GM18505 (cell line): Measurements from ENCODE around the gene LRCH1.

Experiments
- ATAC-seq: cut with Tn5 transposase; IDR thresholded peaks from one replicate; pipeline ENCODE4 v1.9.1; 2021; ENCODE audit not compliant: unreplicated experiment
- POLR2A ChIP-seq: IDR thresholded peaks from 4 replicates; pipeline ENCODE4 v1.6.1; 2011; ENCODE audit warnings: borderline replicate concordance; ENCODE audit not compliant: insufficient read depth, insufficient read length; ENCODE audit errors: extremely low read depth

LRCH1 gene

GRCh38 chr13:46797501-46798237, 244.7 kb downstream of the LRCH1 start:
- ATAC-seq, result no peak
- TF ChIP-seq POLR2A, result no peak

- no peak for ATAC-seq
- TF ChIP-seq POLR2A, result no peak
Observed at GRCh38 chr13:46799139-46799538, 246.2 kb downstream of the LRCH1 start.

DNA sequence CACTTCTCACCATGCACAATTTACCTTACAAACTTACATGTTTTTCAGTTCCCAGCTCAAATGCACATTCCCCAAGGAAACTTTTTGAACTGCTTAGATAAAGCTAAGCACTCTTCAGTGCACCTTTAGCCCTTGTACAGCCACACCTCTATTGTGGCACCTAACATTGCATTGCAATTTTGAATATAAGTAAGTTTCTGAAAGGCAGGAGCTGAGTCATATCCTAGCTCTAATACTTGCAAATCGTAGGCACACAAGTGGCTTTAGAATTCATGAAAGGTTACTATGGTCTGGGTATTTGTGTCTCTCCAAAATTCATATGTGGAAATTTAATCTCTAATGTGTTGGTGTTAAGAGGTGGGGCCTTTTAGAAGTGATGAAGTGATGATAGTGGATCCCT, 248.9 kb downstream of the LRCH1 start:
- no peak for ATAC-seq
- no peak for TF ChIP-seq POLR2A
